MM.1S (cell line): ENCODE data around the gene FMN1.

Experiments
- EZH2 ChIP-seq: fragments of 300-600 bp; sonication (generic); optimal IDR thresholded peaks from 2 replicates; pipeline ENCODE3; 2017; ENCODE audit warnings: low read depth, mild to moderate bottlenecking, antibody characterized with exemption, low read length, mixed read lengths
- TF ChIP-seq, protein P1 (sequence below): fragments of 300-600 bp; sonication (generic); IDR thresholded peaks from 2 replicates; pipeline ENCODE4 v1.5.1; 2016; ENCODE audit warnings: antibody characterized with exemption, low read length, mixed read lengths

DNA sequence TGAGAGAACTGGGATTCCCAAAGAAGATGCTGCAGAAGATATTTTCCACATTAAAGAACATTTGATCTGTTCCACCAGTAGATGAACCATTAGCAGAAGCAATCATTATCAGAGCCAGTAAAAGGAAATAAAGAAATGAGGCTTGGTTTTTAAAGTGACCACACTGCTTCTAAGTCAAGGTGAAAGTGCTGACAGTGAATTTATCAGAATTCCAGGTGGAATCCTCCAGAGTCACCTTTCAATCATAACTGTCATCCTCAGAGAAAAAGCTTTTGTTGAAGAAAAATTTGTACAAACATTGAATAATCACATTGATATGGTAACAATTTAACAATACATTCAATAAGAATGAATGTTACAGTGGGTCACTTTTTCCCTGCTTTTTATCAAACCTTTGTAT, 376.9 kb downstream of the FMN1 start:
- TF ChIP-seq, protein P1, sequence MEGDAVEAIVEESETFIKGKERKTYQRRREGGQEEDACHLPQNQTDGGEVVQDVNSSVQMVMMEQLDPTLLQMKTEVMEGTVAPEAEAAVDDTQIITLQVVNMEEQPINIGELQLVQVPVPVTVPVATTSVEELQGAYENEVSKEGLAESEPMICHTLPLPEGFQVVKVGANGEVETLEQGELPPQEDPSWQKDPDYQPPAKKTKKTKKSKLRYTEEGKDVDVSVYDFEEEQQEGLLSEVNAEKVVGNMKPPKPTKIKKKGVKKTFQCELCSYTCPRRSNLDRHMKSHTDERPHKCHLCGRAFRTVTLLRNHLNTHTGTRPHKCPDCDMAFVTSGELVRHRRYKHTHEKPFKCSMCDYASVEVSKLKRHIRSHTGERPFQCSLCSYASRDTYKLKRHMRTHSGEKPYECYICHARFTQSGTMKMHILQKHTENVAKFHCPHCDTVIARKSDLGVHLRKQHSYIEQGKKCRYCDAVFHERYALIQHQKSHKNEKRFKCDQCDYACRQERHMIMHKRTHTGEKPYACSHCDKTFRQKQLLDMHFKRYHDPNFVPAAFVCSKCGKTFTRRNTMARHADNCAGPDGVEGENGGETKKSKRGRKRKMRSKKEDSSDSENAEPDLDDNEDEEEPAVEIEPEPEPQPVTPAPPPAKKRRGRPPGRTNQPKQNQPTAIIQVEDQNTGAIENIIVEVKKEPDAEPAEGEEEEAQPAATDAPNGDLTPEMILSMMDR: no peak
- no peak for TF ChIP-seq EZH2
